ENCODE results near the gene STX18.

Gene STX18

GRCh38 chr4:4374388-4375098 is 167.3 kb downstream of the STX18 start:
- no peak for DNase-seq
